Lower lobe of right lung (tissue), 2 donors: Measurements from ENCODE around the gene HMGCL. TPM values are rescaled to one million over a fixed set of nuclear protein-coding genes. Genes with fewer than 3 reads are reported as not detected.
"Not testable (repeated sequence)": the region's sequence is repeated elsewhere in the genome, so short reads cannot be mapped to it uniquely, and the experiment has no call there.

Source experiments
- ATAC-seq, 2 donors: fragments of 200-7000 bp; cut with Tn5 transposase; one replicate each; pipeline ENCODE4 v1.9.1; 2020 to 2022; ENCODE audit warnings: mild to moderate bottlenecking in 2 of 2, moderate library complexity in 2 of 2
- DNase-seq: peaks from one replicate; pipeline ENCODE4 v3.0.0-alpha.2; 2020
- H3K27ac ChIP-seq: fragments of 200-600 bp; one replicate; pipeline ENCODE4 v1.8.0; 2022
- H3K27me3 ChIP-seq: fragments of 200-600 bp; one replicate; pipeline ENCODE4 v1.8.0; 2022; ENCODE audit warnings: low read depth
- H3K36me3 ChIP-seq: fragments of 200-600 bp; one replicate; pipeline ENCODE4 v1.8.0; 2022; ENCODE audit warnings: mild to moderate bottlenecking
- H3K4me1 ChIP-seq: fragments of 200-600 bp; one replicate; pipeline ENCODE4 v1.8.0; 2022
- H3K4me3 ChIP-seq: fragments of 200-600 bp; one replicate; pipeline ENCODE4 v1.8.0; 2022; ENCODE audit warnings: mild to moderate bottlenecking
- H3K9me3 ChIP-seq: fragments of 200-600 bp; one replicate; pipeline ENCODE4 v1.8.0; 2022
- intact Hi-C: fragments of 100-400 bp; cut with DNase I; formaldehyde crosslinking; loops from one replicate; pipeline ENCODE4 v1.11.0; 2022
- total RNA-seq: library from RNA; stranded (reverse); fragmentation: NEBNext Ultra II Directional; extraction: Animal tissue kit (Norgen Biotek cat#: 25700); gene quantifications from one replicate; pipeline ENCODE4 v1.2.1, GENCODE V29; 2021
- TF ChIP-seq, protein P1 (sequence below): fragments of 200-600 bp; IDR thresholded peaks from one replicate; pipeline ENCODE4 v1.8.0; 2022; ENCODE audit warnings: antibody characterized with exemption, mild to moderate bottlenecking
- donor health status: DM: no; HTN: yes; CAD: no; lungs with severe emphysema.

The HMGCL gene
- total RNA-seq, 1 donor from 2014 or later: 39.3 TPM

DNA sequence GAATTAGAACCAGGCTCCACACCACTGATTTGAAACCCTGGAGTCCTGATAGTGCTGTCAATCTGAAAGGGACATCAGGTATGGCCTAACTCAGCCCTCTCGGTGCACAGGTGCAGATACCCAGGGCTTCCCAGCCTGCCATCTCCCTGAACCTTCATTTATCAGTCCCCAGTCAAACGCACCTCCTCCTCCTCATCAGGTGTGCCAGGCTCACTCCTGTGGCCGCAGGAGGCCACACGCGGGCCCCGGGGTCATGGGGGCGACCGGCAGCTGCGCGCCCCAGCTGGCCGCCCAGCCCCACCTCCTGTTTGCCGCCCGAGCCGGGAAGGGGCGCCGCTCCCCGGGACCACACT lies 42.3 kb upstream of the HMGCL start:
- Histone ChIP-seq H3K9me3 (no peaks in the 10 kb centered on the region), H3K27ac (peak overlapping the region; percentile 83), H3K4me1 (peaks cover 37% of the 10 kb centered on the region), H3K4me3 (peak overlapping the region; percentile 96), H3K27me3 (no peaks in the 10 kb centered on the region), H3K36me3 (peaks cover 29% of the 10 kb centered on the region)
- ATAC-seq (no peak), DNase-seq (no peak)
- TF ChIP-seq, protein P1, sequence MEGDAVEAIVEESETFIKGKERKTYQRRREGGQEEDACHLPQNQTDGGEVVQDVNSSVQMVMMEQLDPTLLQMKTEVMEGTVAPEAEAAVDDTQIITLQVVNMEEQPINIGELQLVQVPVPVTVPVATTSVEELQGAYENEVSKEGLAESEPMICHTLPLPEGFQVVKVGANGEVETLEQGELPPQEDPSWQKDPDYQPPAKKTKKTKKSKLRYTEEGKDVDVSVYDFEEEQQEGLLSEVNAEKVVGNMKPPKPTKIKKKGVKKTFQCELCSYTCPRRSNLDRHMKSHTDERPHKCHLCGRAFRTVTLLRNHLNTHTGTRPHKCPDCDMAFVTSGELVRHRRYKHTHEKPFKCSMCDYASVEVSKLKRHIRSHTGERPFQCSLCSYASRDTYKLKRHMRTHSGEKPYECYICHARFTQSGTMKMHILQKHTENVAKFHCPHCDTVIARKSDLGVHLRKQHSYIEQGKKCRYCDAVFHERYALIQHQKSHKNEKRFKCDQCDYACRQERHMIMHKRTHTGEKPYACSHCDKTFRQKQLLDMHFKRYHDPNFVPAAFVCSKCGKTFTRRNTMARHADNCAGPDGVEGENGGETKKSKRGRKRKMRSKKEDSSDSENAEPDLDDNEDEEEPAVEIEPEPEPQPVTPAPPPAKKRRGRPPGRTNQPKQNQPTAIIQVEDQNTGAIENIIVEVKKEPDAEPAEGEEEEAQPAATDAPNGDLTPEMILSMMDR: no peak
- intact Hi-C loops: no loop called here

DNA sequence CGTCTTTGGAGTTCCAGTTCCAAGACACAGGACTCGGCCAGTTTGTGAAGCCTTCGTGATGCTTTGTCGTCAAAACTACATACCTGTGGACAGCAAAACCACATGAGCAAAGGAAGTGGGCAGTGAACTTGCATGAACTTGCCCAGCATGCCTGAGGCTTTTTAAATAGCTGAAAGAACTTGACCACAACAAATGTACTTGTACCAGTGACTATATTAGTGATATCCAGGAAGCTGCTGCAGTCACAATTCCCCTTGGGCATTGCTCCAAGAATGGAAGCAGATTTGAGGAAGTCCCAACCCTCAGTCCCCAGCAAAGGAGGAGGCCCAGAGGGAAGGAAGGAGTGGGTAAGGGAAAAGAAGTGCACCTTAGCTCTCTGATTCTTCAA lies 40.3 kb upstream of the HMGCL start:
- Histone ChIP-seq H3K9me3 (no peaks in the 10 kb centered on the region), H3K4me3 (no peak overlapping the region), H3K27me3 (no peaks in the 10 kb centered on the region), H3K4me1 (peaks cover 37% of the 10 kb centered on the region), H3K36me3 (peaks cover 42% of the 10 kb centered on the region), H3K27ac (no peak overlapping the region)
- TF ChIP-seq, protein P1: no peak
- ATAC-seq (no peak), DNase-seq (no peak)
- intact Hi-C loops: no loop called here

DNA sequence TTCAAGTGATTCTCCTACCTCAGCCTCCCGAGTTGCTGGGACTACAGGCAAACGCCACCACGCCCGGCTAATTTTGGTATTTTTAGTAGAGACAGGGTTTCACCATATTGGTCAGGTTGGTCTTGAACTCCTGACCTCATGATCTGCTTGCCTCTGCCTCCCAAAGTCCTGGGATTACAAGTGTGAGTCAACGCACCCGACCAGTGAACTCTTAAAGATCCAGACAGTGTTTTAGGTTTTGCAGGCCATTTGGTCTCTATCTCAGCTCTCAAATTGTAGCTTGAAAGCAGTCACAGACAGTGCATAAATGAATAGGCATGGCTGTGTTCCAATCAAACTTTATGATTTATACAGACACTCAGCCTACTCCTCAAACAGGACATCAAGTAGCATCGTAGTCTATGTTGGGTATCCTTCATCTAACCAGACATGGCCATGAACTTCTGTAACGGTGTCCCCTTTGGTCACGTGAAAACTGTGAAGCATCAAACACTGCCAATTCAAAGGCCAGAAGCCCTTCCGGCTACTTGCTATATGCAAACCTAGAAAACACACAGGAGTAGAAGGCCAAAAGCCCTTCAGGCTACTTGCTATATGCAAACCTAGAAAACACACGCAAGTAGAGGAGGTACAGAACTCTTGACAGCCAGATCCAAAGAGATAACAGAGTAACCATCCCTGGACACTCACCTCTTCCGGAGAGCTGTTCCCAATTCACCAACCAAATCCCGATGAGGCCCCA lies 39.7 kb upstream of the HMGCL start:
- DNase-seq (no peak), ATAC-seq (no peak)
- Histone ChIP-seq H3K27ac (no peak overlapping the region), H3K27me3 (no peaks in the 10 kb centered on the region), H3K9me3 (no peaks in the 10 kb centered on the region), H3K4me3 (no peak overlapping the region), H3K4me1 (peaks cover 37% of the 10 kb centered on the region), H3K36me3 (peaks cover 45% of the 10 kb centered on the region)
- TF ChIP-seq, protein P1: no peak
- intact Hi-C loops: no loop called here

DNA sequence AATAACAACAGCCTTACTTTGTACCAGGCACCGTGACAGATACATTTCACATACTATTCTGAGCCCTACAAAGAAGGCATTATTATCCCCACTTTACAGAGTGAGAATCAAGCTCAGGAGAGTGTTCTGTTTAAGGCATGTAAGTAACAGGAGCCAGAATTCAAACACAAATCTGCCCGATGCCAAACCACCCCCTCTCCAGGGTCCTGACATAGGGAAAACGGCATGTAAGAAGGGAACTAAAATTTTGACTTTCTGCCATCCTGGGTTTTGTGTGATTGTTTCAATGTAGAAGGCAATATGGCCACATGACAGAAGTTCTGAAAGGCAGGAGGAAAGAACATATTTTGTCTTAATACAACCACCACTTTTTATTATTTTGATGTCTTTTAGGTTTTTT lies 37.4 kb upstream of the HMGCL start:
- DNase-seq (no peak), ATAC-seq (no peak)
- Histone ChIP-seq H3K4me1 (peaks cover 24% of the 10 kb centered on the region), H3K4me3 (no peak overlapping the region), H3K27me3 (no peaks in the 10 kb centered on the region), H3K36me3 (peaks cover 69% of the 10 kb centered on the region), H3K27ac (no peak overlapping the region), H3K9me3 (no peaks in the 10 kb centered on the region)
- intact Hi-C loops: no loop called here
- TF ChIP-seq, protein P1: no peak

DNA sequence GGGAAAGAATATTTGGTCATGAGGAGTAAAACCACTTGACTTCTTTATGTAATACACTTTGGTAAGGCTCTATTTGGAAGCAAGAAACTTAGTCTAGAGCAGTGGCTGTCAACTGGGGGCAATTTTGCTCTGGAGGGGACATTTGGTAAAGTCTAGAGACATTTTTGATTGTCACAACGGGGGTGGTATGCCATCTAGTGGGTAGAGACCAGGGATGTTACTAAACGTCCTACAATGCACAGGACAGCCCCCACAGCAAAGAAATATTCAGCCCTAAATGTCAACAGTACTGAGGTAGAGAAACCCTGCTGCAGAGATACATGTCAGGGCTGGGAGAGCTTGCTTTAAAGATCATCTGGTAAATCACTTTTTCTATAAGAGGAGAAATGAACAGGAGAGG lies 29.3 kb upstream of the HMGCL start:
- no peak for DNase-seq
- Histone ChIP-seq H3K4me1 (no peaks in the 10 kb centered on the region), H3K36me3 (peaks cover 44% of the 10 kb centered on the region), H3K27me3 (no peaks in the 10 kb centered on the region), H3K9me3 (no peaks in the 10 kb centered on the region), H3K27ac (no peak overlapping the region), H3K4me3 (no peak overlapping the region)
- TF ChIP-seq, protein P1: no peak
- intact Hi-C loops: no loop called here
- no peak for ATAC-seq

DNA sequence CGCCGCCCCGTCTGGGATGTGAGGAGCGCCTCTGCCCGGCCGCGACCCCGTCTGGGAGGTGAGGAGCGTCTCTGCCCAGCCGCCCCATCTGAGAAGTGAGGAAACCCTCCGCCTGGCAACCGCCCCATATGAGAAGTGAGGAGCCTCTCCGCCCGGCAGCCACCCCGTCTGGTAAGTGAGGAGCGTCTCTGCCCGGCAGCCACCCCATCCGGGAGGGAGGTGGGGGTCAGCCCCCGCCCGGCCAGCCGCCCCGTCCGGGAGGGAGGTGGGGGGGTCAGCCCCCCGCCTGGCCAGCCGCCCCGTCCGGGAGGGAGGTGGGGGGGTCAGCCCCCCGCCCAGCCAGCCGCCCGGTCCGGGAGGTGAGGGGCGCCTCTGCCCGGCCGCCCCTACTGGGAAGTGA lies 27.9 kb upstream of the HMGCL start:
- intact Hi-C loops, H3K4me3 ChIP-seq, H3K9me3 ChIP-seq, ATAC-seq, H3K27ac ChIP-seq, H3K4me1 ChIP-seq, H3K27me3 ChIP-seq, DNase-seq: not testable (repeated sequence)
- H3K36me3 ChIP-seq: peaks cover 42% of the 10 kb centered on the region

DNA sequence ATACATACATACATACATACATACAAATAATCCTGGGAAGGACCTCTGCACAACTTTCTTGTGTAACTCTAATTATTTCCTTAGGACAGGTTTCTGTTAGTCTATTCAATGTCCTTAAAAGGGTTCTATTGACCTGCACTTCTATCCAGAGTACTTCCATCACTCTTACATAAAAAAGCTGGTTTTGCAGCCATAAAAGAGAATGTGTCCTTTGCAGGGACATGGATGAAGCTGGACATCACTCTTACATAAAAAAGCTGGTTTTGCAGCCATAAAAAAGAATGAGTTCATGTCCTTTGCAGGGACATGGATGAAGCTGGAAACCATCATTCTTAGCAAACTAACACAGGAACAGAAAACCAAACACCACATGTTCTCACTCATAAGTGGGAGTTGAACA lies 26.2 kb upstream of the HMGCL start:
- H3K27ac ChIP-seq, ATAC-seq, H3K4me1 ChIP-seq, H3K9me3 ChIP-seq, DNase-seq, intact Hi-C loops, H3K27me3 ChIP-seq, H3K4me3 ChIP-seq: not testable (repeated sequence)
- H3K36me3 ChIP-seq: peaks cover 42% of the 10 kb centered on the region
